ENCODE data around the gene BICD2. TPM values are rescaled to one million over a fixed set of nuclear protein-coding genes. Genes with fewer than 3 reads are reported as not detected.

BICD2 gene
- total RNA-seq, 1 experiment from 2014 or later: 67.4 TPM

GRCh38 chr9:92686954-92687353 lies 77.7 kb downstream of the BICD2 start:
- no peak for DNase-seq (ENCODE audit: low read depth in 1 of 2, low spot score in 2 of 2)
- H3K27ac ChIP-seq: no peak overlapping the region
- H3K4me3 ChIP-seq: no peak overlapping the region
- H3K27me3 ChIP-seq (replicated peaks): no peaks in the 10 kb centered on the region
- H3K9me3 ChIP-seq (replicated peaks): no peaks in the 10 kb centered on the region; the same call in 1 of the 2 replicates
- no peaks in the 10 kb centered on the region for H3K36me3 ChIP-seq
- H3K4me1 ChIP-seq (replicated peaks): no peaks in the 10 kb centered on the region

- Histone ChIP-seq H3K27me3 (replicated peaks) (no peaks in the 10 kb centered on the region), H3K27ac (no peak overlapping the region), H3K9me3 (replicated peaks) (no peaks in the 10 kb centered on the region; the same call in 1 of the 2 replicates), H3K36me3 (no peaks in the 10 kb centered on the region), H3K4me3 (no peak overlapping the region), H3K4me1 (replicated peaks) (no peaks in the 10 kb centered on the region)
- no peak for DNase-seq (ENCODE audit: low read depth in 1 of 2, low spot score in 2 of 2)
Observed at GRCh38 chr9:92685022-92685421, 79.6 kb downstream of the BICD2 start.

- Histone ChIP-seq H3K9me3 (replicated peaks) (no peaks in the 10 kb centered on the region), H3K27me3 (replicated peaks) (no peaks in the 10 kb centered on the region), H3K4me3 (no peak overlapping the region), H3K27ac (no peak overlapping the region), H3K4me1 (replicated peaks) (no peaks in the 10 kb centered on the region), H3K36me3 (no peaks in the 10 kb centered on the region)
- no peak for DNase-seq (ENCODE audit: low read depth in 1 of 2, low spot score in 2 of 2)
Observed at GRCh38 chr9:92682269-92682668, 82.4 kb downstream of the BICD2 start.

DNA sequence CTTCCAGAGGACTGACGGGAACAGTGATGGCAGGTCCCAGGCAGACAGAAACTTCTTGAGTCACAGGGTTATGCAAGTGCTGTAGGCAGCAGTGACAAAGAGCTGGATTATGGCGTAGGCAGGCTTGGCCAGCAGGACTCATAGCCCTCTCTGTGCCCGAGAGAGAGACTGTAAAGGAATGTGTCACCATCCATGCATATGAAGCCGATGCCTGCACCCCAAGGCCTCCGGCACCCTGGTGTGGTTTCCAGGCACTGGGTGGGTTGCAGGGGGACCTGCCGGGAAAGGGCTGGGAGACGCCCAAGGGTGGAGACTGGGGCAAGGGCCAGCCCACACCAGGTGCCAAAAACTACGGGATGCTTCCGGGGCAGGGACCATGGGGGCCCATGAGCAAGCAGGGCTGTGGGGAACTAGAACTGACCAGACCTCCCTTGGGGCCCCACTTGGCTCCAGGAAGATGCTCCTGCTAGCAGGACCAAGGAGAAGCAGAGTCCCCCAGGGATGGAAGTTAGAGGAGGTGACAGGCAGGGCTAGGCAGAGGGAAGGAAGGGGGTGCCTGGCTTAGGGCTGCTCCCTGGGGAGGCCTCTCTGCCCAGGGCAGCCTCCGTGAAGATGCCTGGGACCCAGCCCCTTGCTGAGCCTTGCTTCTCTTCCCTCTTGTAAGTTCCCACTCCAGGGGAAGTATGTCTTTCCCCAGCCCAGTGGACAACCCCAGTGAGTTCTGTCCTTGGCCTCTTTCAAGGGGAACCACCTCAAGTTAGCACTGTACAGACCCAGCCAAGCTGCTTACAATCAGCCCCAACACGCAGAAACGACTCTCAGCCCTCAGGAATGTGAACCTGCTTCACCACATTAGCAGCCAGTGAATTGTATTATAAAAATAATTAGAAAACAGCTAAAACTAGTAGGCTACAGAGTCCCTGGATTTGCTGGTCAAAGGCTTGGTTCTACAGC lies 84.2 kb downstream of the BICD2 start:
- Histone ChIP-seq H3K27me3 (replicated peaks) (no peaks in the 10 kb centered on the region), H3K4me3 (no peak overlapping the region), H3K4me1 (replicated peaks) (no peaks in the 10 kb centered on the region), H3K27ac (no peak overlapping the region), H3K9me3 (replicated peaks) (no peaks in the 10 kb centered on the region), H3K36me3 (no peaks in the 10 kb centered on the region)
- DNase-seq (ENCODE audit: low read depth in 1 of 2, low spot score in 2 of 2): no peak

DNA sequence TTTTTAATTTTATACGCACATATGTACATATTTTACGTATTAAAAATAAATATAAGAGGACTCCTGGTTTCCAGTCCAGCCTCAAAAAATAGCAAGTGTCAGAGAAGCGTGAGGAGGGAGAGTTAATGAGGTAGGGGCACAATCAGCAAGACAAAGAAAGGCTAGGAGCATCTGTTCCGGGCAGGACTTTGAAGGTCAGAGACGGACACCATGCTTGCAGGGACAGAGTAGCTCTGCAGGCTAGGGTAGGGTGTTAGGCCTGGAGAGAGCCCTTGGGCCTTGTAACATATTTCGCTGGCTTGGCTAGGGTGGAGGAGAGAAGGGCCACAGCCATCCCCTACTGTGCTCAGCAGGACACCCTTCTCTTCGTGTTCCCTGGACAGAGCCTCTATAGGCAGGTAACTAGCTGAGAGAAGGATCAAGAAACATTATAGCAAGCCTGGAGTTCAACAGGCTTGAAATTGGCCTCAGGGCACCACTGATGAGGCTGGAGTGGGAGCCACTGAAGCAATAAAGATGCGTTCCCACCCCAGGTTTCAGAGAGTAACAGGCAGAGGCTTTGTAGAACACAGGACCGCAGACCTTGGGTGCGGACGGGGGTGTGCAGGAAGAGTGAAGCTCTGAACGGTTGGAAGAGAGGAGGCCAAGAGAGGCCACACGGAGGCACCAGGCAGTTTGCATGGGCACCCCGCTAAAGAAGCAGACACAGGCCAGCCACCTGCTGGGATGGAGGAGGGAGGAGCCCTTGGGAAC lies 85.0 kb downstream of the BICD2 start:
- no peak for DNase-seq (ENCODE audit: low read depth in 1 of 2, low spot score in 2 of 2)

GRCh38 chr9:92671323-92671722 lies 93.3 kb downstream of the BICD2 start:
- H3K4me3 ChIP-seq: peak overlapping the region; percentile 72
- no peaks in the 10 kb centered on the region for H3K27me3 ChIP-seq (replicated peaks)
- peak; percentile 78 to 90 for DNase-seq (ENCODE audit: low read depth in 1 of 2, low spot score in 2 of 2)
- H3K27ac ChIP-seq: peak overlapping the region; percentile 95
- peaks cover 20% of the 10 kb centered on the region for H3K36me3 ChIP-seq
- peaks cover 14% of the 10 kb centered on the region for H3K4me1 ChIP-seq (replicated peaks)
- no peaks in the 10 kb centered on the region for H3K9me3 ChIP-seq (replicated peaks)

More for the DNA sequence above, 85.0 kb downstream of the BICD2 start:
- Histone ChIP-seq H3K27ac (no peak overlapping the region), H3K4me3 (no peak overlapping the region), H3K27me3 (replicated peaks) (no peaks in the 10 kb centered on the region), H3K9me3 (replicated peaks) (no peaks in the 10 kb centered on the region), H3K36me3 (no peaks in the 10 kb centered on the region), H3K4me1 (replicated peaks) (no peaks in the 10 kb centered on the region)

- H3K9me3 ChIP-seq (replicated peaks): no peaks in the 10 kb centered on the region
- H3K4me3 ChIP-seq: peak within 1 kb of the TSS; percentile 72
- peaks cover 14% of the 10 kb centered on the region for H3K4me1 ChIP-seq (replicated peaks)
- peak within 1 kb of the TSS; percentile 95 for H3K27ac ChIP-seq
- peak; percentile 94 to 98 for DNase-seq (ENCODE audit: low read depth in 1 of 2, low spot score in 2 of 2)
- peaks cover 20% of the 10 kb centered on the region for H3K36me3 ChIP-seq
- H3K27me3 ChIP-seq (replicated peaks): no peaks in the 10 kb centered on the region
Observed at GRCh38 chr9:92669890-92670708, 94.5 kb downstream of the BICD2 start, which contains the start of gene IPPK. Gene IPPK (minus strand): TSS chr9:92670131. CDS start chr9:92669988, 143 bp downstream.

DNA sequence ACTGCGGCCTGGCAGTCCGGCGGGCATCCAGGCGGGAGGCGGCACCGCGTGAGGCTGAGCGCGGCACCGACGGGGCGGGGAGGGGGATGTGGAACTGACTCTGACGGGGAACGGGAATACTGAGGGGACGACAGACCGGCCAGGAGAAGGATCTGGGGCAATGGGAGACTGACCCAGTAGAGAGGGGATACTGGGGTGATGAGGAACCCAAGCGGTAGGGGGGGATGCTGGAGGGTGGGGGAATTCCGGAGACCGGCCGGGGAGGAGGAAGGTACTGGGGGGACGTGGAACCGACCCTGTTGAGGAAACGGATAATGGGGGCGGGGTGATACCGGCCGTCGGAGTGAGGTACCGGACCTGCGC lies 95.1 kb downstream of the BICD2 start:
- Histone ChIP-seq H3K27me3 (replicated peaks) (no peaks in the 10 kb centered on the region), H3K36me3 (peaks cover 24% of the 10 kb centered on the region), H3K27ac (peak overlapping the region; percentile 95), H3K9me3 (replicated peaks) (no peaks in the 10 kb centered on the region), H3K4me1 (replicated peaks) (peaks cover 14% of the 10 kb centered on the region), H3K4me3 (peak overlapping the region; percentile 72)
- no peak for DNase-seq (ENCODE audit: low read depth in 1 of 2, low spot score in 2 of 2)

DNA sequence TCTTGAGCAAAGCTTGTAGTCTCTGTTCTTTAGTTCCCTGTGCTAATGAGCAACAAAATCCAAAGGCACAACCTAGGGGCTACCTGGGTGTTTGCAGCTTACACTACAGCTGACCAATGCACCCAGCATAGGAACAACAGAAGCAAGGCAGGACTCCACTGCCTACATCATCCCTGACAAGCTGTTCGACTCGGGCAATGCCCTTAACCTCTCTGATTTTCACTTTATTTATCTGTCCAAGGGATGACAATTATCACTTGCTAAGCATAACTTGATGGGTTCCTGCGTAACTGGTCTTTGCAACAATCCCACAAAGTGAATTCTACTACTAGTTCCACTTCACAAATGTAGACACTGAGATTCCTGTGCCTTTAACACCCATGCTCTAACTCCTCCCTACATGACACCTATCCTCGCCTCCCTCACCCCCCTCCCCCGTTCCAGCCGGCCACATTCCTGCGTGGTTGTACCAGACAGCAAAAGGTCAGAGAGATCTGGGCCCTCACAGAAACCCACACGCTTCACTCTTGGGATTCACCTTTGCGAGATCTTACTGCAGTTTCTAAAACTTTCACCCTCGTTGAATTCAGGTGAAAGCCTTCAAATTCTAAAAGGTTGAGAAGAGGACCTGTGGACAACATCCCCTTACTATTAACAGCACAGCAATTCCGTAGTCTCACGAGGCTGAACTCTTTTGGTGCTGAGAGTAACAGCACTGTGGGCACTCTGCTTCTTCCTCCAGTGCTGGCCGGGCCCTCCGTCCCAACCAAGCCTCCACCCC lies 95.7 kb downstream of the BICD2 start:
- DNase-seq (ENCODE audit: low read depth in 1 of 2, low spot score in 2 of 2): peak; percentile 42 to 75
- H3K27me3 ChIP-seq (replicated peaks): no peaks in the 10 kb centered on the region
- H3K27ac ChIP-seq: peak overlapping the region; percentile 95
- H3K4me3 ChIP-seq: peak overlapping the region; percentile 72
- peaks cover 14% of the 10 kb centered on the region for H3K4me1 ChIP-seq (replicated peaks)
- no peaks in the 10 kb centered on the region for H3K9me3 ChIP-seq (replicated peaks)
- peaks cover 26% of the 10 kb centered on the region for H3K36me3 ChIP-seq

GRCh38 chr9:92666912-92667532 lies 97.6 kb downstream of the BICD2 start:
- DNase-seq (ENCODE audit: low read depth in 1 of 2, low spot score in 2 of 2): no peak
- H3K9me3 ChIP-seq (replicated peaks): no peaks in the 10 kb centered on the region
- peaks cover 14% of the 10 kb centered on the region for H3K4me1 ChIP-seq (replicated peaks)

GRCh38 chr9:92666236-92666635 lies 98.4 kb downstream of the BICD2 start:
- no peak for DNase-seq (ENCODE audit: low read depth in 1 of 2, low spot score in 2 of 2)
- peaks cover 8% of the 10 kb centered on the region for H3K4me1 ChIP-seq (replicated peaks)
- H3K36me3 ChIP-seq: peaks cover 34% of the 10 kb centered on the region
- no peaks in the 10 kb centered on the region for H3K9me3 ChIP-seq (replicated peaks)
- no peak overlapping the region for H3K27ac ChIP-seq
- H3K27me3 ChIP-seq (replicated peaks): no peaks in the 10 kb centered on the region
- no peak overlapping the region for H3K4me3 ChIP-seq

More at GRCh38 chr9:92666912-92667532, 97.6 kb downstream of the BICD2 start:
- Histone ChIP-seq H3K27me3 (replicated peaks) (no peaks in the 10 kb centered on the region), H3K36me3 (peaks cover 34% of the 10 kb centered on the region), H3K27ac (no peak overlapping the region), H3K4me3 (no peak overlapping the region)

GRCh38 chr9:92665836-92666235 lies 98.8 kb downstream of the BICD2 start:
- H3K36me3 ChIP-seq: peaks cover 34% of the 10 kb centered on the region
- no peaks in the 10 kb centered on the region for H3K27me3 ChIP-seq (replicated peaks)
- peaks cover 6% of the 10 kb centered on the region for H3K4me1 ChIP-seq (replicated peaks)
- no peak for DNase-seq (ENCODE audit: low read depth in 1 of 2, low spot score in 2 of 2)
- no peaks in the 10 kb centered on the region for H3K9me3 ChIP-seq (replicated peaks)
- H3K4me3 ChIP-seq: no peak overlapping the region
- no peak overlapping the region for H3K27ac ChIP-seq
